Mesodermal cell (in vitro differentiated cells): ENCODE results near the gene ARHGEF11.
"Not testable (repeated sequence)": the region's sequence is repeated elsewhere in the genome, so short reads cannot be mapped to it uniquely, and the experiment has no call there.

Source experiments
- H3K27ac ChIP-seq: 2 replicates; pipeline ENCODE4 v1.7.0; 2013; ENCODE audit warnings: mild to moderate bottlenecking, low read depth, low read length, moderate library complexity; ENCODE audit not compliant: severe bottlenecking
- H3K36me3 ChIP-seq: 2 replicates; pipeline ENCODE4 v1.7.1; 2013; ENCODE audit warnings: mild to moderate bottlenecking, low read length, moderate library complexity; ENCODE audit not compliant: control insufficient read depth, insufficient read depth
- H3K4me1 ChIP-seq: one replicate; pipeline ENCODE4 v1.7.1; 2013; ENCODE audit warnings: mild to moderate bottlenecking, low read length; ENCODE audit not compliant: insufficient read depth, control insufficient read depth, poor library complexity, severe bottlenecking
- H3K4me3 ChIP-seq: 2 replicates; pipeline ENCODE4 v1.7.0; 2013; ENCODE audit warnings: low read length, control low read depth, mild to moderate bottlenecking; ENCODE audit not compliant: insufficient read depth, poor library complexity, severe bottlenecking; ENCODE audit errors: extremely low read depth
- H3K9me3 ChIP-seq: 2 replicates; pipeline ENCODE4 v1.7.1; 2013; ENCODE audit warnings: mild to moderate bottlenecking, low read length, moderate library complexity; ENCODE audit not compliant: control insufficient read depth
- WGBS, 2 experiments: methylation state at CpG; one replicate each; pipeline ENCODE4 v1.1.5; 2013; ENCODE audit warnings: missing lambda C conversion rate in 2 of 2; ENCODE audit not compliant: insufficient coverage in 2 of 2; 5-methylcytosine and 5-hydroxymethylcytosine counted together

The ARHGEF11 gene

GRCh38 chr1:157086299-157086698, 40.8 kb upstream of the ARHGEF11 start:
- WGBS, 2 experiments: 39 to 76% methylated on average over 2 to 5 of the region's 6 CpGs
- Histone ChIP-seq H3K36me3 (no peaks in the 10 kb centered on the region), H3K4me3 (no peak overlapping the region), H3K4me1 (peaks cover 5% of the 10 kb centered on the region), H3K27ac (no peak overlapping the region), H3K9me3 (no peaks in the 10 kb centered on the region)

DNA sequence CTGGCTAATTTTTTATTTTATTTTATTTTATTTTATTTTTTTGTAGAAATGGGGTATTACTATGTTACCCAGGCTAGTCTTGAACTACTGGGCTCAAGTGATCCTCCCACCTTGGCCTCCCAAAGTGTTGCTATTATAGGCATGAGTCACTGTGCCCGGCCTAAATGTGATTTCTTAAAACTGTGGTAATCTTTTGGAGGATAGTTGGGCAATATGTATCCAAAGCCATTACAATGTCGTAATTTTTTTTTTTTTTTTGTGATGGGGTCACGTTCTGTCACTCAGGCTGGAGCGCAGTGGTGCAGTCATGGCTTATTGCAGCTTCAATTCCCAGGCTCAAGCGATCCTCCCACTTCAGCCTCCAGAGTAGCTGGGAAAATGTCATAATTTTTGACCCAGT, 39.9 kb upstream of the ARHGEF11 start:
- Histone ChIP-seq H3K36me3 (no peaks in the 10 kb centered on the region), H3K27ac (no peak overlapping the region), H3K9me3 (no peaks in the 10 kb centered on the region), H3K4me1 (peaks cover under 1% of the 10 kb centered on the region), H3K4me3 (no peak overlapping the region)
- 98% methylated on average over 4 of the region's 5 CpGs; no CpG with 5 or more reads in 1 of the 2 experiments for WGBS, 2 experiments

DNA sequence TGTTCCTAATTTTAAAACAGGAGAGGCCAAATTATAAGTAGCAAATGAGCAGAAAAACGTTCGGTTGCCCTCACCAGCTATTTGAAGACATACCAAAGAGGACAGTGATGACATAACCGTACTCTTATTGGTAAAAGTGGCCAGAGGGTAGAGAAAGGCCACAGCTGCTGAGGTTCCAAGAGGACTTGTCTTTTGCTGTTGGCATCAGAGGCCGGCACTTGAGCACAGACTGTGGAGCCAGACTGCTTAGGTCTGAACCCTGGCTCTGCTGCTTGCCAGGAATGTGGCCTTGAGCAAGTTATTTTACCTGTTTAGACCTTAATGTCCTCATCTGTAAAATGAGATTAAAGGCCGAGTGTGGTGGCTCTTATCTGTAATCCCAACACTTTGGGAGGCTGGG, 39.2 kb upstream of the ARHGEF11 start:
- WGBS, 2 experiments: 96 to 100% methylated on average over 4 of the region's 5 CpGs
- H3K9me3 ChIP-seq: no peaks in the 10 kb centered on the region
- no peak overlapping the region for H3K27ac ChIP-seq
- H3K4me3 ChIP-seq: no peak overlapping the region
- H3K4me1 ChIP-seq: no peaks in the 10 kb centered on the region
- no peaks in the 10 kb centered on the region for H3K36me3 ChIP-seq

DNA sequence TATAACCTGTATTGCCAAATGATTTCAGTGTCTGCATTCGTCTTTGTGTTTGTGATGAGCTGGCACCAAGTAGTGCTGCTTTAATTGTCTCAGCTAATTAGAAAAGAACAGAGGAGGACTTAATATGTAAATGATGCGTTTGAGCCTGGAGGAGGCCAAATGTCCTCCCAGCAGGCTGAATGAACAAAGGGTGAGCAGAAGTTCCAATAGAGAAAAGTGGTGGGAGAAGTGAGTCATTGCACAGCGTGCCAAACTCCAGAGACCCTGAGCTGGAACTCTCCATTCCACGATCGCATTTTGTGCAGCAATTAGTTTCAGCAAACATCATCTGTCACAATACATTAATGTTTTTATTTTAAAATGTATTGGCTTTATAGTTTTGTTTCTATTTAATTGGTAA, 36.2 kb upstream of the ARHGEF11 start:
- H3K4me3 ChIP-seq: no peak overlapping the region
- H3K36me3 ChIP-seq: no peaks in the 10 kb centered on the region
- H3K4me1 ChIP-seq: no peaks in the 10 kb centered on the region
- no peaks in the 10 kb centered on the region for H3K9me3 ChIP-seq
- H3K27ac ChIP-seq: no peak overlapping the region
- 56 to 60% methylated on average over 2 to 3 of the region's 5 CpGs for WGBS, 2 experiments

DNA sequence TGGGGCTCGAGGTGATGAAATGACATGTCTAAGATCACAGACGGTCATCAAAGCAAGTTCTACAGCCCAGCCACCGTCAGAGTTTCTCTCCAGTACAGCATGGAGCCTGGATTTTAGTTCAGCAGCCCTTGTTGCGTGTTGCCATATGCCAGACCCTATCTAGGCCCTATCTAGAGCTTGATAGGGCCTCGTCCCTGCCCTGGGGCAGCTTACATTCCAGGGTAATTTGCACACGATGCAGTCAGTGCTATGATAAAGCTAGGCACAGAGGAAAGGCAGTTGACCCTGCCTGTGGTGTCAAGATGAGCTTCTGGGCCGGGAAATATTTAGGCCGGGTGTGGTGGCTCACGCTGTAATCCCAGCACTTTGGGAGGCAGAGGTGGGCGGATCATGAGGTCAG, 35.2 kb upstream of the ARHGEF11 start:
- no peak overlapping the region for H3K4me3 ChIP-seq
- H3K27ac ChIP-seq: no peak overlapping the region
- H3K36me3 ChIP-seq: no peaks in the 10 kb centered on the region
- 90 to 97% methylated on average over 10 of the region's 10 CpGs for WGBS, 2 experiments
- no peaks in the 10 kb centered on the region for H3K9me3 ChIP-seq
- H3K4me1 ChIP-seq: no peaks in the 10 kb centered on the region

DNA sequence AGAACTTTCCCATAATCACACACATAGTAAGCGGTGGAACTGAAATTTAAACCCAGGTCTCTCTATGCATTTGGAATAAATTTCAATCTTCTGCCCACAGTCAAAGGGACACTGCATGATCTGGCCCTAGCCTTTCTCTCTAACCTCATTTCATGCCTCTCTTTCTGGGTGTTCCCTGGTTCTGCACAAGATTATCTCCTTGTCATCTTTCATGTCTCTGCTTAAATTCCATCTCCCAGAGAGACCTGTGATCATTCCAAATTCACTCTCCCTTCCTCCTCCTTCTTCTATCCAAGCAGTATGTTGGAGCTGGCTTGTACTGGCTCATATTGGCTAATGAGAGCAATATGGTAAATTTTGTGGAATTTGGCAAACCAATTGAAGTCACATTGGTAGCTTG, 31.9 kb upstream of the ARHGEF11 start:
- H3K36me3 ChIP-seq: no peaks in the 10 kb centered on the region
- no peak overlapping the region for H3K27ac ChIP-seq
- H3K9me3 ChIP-seq: no peaks in the 10 kb centered on the region
- WGBS, 2 experiments: 90% methylated on average over 1 of the region's 1 CpG; no CpG with 5 or more reads in 1 of the 2 experiments
- H3K4me1 ChIP-seq: no peaks in the 10 kb centered on the region
- no peak overlapping the region for H3K4me3 ChIP-seq

GRCh38 chr1:157073944-157074685, 28.6 kb upstream of the ARHGEF11 start:
- H3K27ac ChIP-seq: no peak overlapping the region
- H3K9me3 ChIP-seq: no peaks in the 10 kb centered on the region
- no peaks in the 10 kb centered on the region for H3K36me3 ChIP-seq
- WGBS, 2 experiments: 49 to 51% methylated on average over 30 to 35 of the region's 35 CpGs
- no peak overlapping the region for H3K4me3 ChIP-seq
- H3K4me1 ChIP-seq: no peaks in the 10 kb centered on the region

- WGBS, 2 experiments: 77 to 78% methylated on average over 2 of the region's 2 CpGs
- no peaks in the 10 kb centered on the region for H3K9me3 ChIP-seq
- H3K36me3 ChIP-seq: no peaks in the 10 kb centered on the region
- no peak overlapping the region for H3K27ac ChIP-seq
- no peaks in the 10 kb centered on the region for H3K4me1 ChIP-seq
- H3K4me3 ChIP-seq: no peak overlapping the region
Observed at GRCh38 chr1:157069601-157070000, 24.1 kb upstream of the ARHGEF11 start.

- H3K27ac ChIP-seq: not testable (repeated sequence)
- 57 to 59% methylated on average over 1 to 2 of the region's 3 CpGs for WGBS, 2 experiments
Observed at GRCh38 chr1:157059241-157059640, 13.7 kb upstream of the ARHGEF11 start.

DNA sequence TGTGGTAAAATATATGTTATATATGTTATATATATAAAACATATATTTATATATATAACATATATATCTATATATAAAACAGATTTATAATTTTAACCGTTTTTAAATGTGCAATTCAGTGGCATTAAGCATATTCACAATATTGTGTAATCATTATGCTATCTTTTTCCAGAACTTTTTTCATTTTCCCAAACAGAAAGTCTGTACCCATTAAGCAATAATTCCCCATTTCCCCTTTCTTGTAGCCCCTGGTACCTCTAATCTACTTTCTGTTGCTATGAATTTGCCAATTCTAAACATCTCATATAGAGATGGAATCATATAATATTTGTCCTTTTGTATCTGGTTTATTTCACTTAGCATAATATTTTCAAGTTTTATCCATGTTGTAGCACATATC, 10.7 kb upstream of the ARHGEF11 start:
- H3K9me3 ChIP-seq: peaks cover 2% of the 10 kb centered on the region
- H3K4me1 ChIP-seq: no peaks in the 10 kb centered on the region
- WGBS, 2 experiments: no CpG with 5 or more reads among the region's 1 CpG
- H3K36me3 ChIP-seq: no peaks in the 10 kb centered on the region
- H3K4me3 ChIP-seq: no peak overlapping the region
- H3K27ac ChIP-seq: no peak overlapping the region

More at GRCh38 chr1:157059241-157059640, 13.7 kb upstream of the ARHGEF11 start:
- H3K9me3 ChIP-seq, H3K4me3 ChIP-seq, H3K36me3 ChIP-seq, H3K4me1 ChIP-seq: not testable (repeated sequence)

DNA sequence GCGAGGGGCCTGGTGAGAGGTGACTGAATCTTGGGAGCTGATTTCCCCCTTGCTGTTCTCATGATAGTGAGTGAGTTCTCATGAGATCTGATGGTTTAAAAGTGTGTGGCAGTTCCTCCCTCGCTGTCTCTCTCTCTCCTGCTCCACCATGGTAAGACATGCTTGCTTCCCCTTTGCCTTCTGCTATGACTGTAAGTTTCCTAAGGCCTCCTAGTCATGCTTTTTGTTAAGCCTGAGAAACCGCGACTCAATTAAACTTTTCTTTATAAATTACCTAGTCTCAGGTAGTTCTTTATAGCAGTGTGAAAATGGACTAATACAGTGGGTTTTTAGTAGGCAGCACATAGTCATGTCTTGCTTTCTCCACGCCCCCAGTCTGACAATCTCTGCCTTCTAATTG, 10.2 kb upstream of the ARHGEF11 start:
- not testable (repeated sequence) for H3K4me3 ChIP-seq, H3K4me1 ChIP-seq, H3K36me3 ChIP-seq, H3K27ac ChIP-seq, H3K9me3 ChIP-seq
- WGBS, 2 experiments: 86% methylated on average over 1 of the region's 5 CpGs; no CpG with 5 or more reads in 1 of the 2 experiments
